Type B pancreatic cell (in vitro differentiated cells): ENCODE measurements around the gene RTN4R. TPM values are rescaled to one million over a fixed set of nuclear protein-coding genes. Genes with fewer than 3 reads are reported as not detected.
"Not testable (repeated sequence)": the region's sequence is repeated elsewhere in the genome, so short reads cannot be mapped to it uniquely, and the experiment has no call there.

Experiments used
- DNase-seq: peaks from one replicate; pipeline ENCODE4 v3.0.0; 2021; ENCODE audit warnings: mixed read lengths; ENCODE audit not compliant: unreplicated experiment; ENCODE audit errors: extremely low spot score
- H3K27ac Mint-ChIP-seq: 2 replicates; pipeline ENCODE4 v1.8.0; 2021; ENCODE audit warnings: mild to moderate bottlenecking, mixed read lengths
- H3K27me3 Mint-ChIP-seq: 2 replicates; pipeline ENCODE4 v1.8.0; 2021; ENCODE audit warnings: mixed read lengths
- H3K36me3 Mint-ChIP-seq: 2 replicates; pipeline ENCODE4 v1.8.0; 2021; ENCODE audit warnings: mixed read lengths
- H3K4me1 Mint-ChIP-seq: one replicate; pipeline ENCODE4 v1.8.0; 2021; ENCODE audit warnings: mixed read lengths; ENCODE audit not compliant: unreplicated experiment
- H3K4me3 Mint-ChIP-seq: 2 replicates; pipeline ENCODE4 v1.8.0; 2021; ENCODE audit warnings: mild to moderate bottlenecking, mixed read lengths
- H3K9me3 Mint-ChIP-seq: 2 replicates; pipeline ENCODE4 v1.8.0; 2021; ENCODE audit warnings: mixed read lengths
- CTCF ChIP-seq: fragments of 200-600 bp; sonication (generic); conservative IDR thresholded peaks from 2 replicates; pipeline ENCODE4 v1.5.0; 2021; ENCODE audit warnings: antibody characterized with exemption, mild to moderate bottlenecking
- total RNA-seq: library from RNA; stranded (reverse); gene quantifications from 2 replicates; pipeline ENCODE4 v1.2.1, GENCODE V29; 2021; ENCODE audit warnings: low replicate concordance

RTN4R gene
- total RNA-seq, 1 donor from 2014 or later = 9.0 TPM

- no peak for DNase-seq
- peak overlapping the region; percentile 62 for H3K4me3 Mint-ChIP-seq
- H3K4me1 Mint-ChIP-seq = peaks cover 4% of the 10 kb centered on the region
- no peaks in the 10 kb centered on the region for H3K36me3 Mint-ChIP-seq
- no peak for TF ChIP-seq CTCF
- no peak overlapping the region for H3K27ac Mint-ChIP-seq
- no peaks in the 10 kb centered on the region for H3K9me3 Mint-ChIP-seq
- H3K27me3 Mint-ChIP-seq = no peaks in the 10 kb centered on the region
These were observed 458 bp downstream of the RTN4R start for GRCh38 chr22:20267441-20268278.

GRCh38 chr22:20266667-20267440, 1.3 kb downstream of the RTN4R start:
- not testable (repeated sequence) for H3K9me3 Mint-ChIP-seq, H3K27me3 Mint-ChIP-seq, H3K36me3 Mint-ChIP-seq, DNase-seq, H3K27ac Mint-ChIP-seq, H3K4me1 Mint-ChIP-seq
- H3K4me3 Mint-ChIP-seq = peak overlapping the region; percentile 81

- not testable (repeated sequence) for H3K27me3 Mint-ChIP-seq, H3K27ac Mint-ChIP-seq, DNase-seq, H3K36me3 Mint-ChIP-seq, H3K9me3 Mint-ChIP-seq, H3K4me1 Mint-ChIP-seq
- H3K4me3 Mint-ChIP-seq = peak overlapping the region; percentile 81
These were observed 2.1 kb downstream of the RTN4R start for GRCh38 chr22:20265772-20266666.

GRCh38 chr22:20264614-20265452, 3.3 kb downstream of the RTN4R start:
- Mint-ChIP-seq H3K27me3 (no peaks in the 10 kb centered on the region), H3K4me3 (no peak overlapping the region), H3K4me1 (peaks cover 4% of the 10 kb centered on the region), H3K9me3 (no peaks in the 10 kb centered on the region), H3K36me3 (no peaks in the 10 kb centered on the region), H3K27ac (peak overlapping the region; percentile 22)
- DNase-seq = no peak
- no peak for TF ChIP-seq CTCF

GRCh38 chr22:20263404-20264281, 4.5 kb downstream of the RTN4R start:
- DNase-seq, H3K36me3 Mint-ChIP-seq, H3K4me1 Mint-ChIP-seq, H3K4me3 Mint-ChIP-seq, H3K9me3 Mint-ChIP-seq, H3K27me3 Mint-ChIP-seq: not testable (repeated sequence)
- H3K27ac Mint-ChIP-seq = peak overlapping the region; percentile 22

GRCh38 chr22:20262582-20263147, 5.5 kb downstream of the RTN4R start:
- Mint-ChIP-seq H3K9me3 (no peaks in the 10 kb centered on the region), H3K36me3 (no peaks in the 10 kb centered on the region), H3K4me3 (no peak overlapping the region), H3K4me1 (no peaks in the 10 kb centered on the region), H3K27ac (no peak overlapping the region), H3K27me3 (no peaks in the 10 kb centered on the region)
- TF ChIP-seq CTCF = no peak
- DNase-seq = no peak
